Keratinocyte (primary cell): Measurements from ENCODE around the gene ODAD4.

ENCODE experiments used
- EZH2 ChIP-seq: IDR thresholded peaks from one replicate; pipeline ENCODE4 v1.6.1; 2012; ENCODE audit warnings: inconsistent platforms, mild to moderate bottlenecking, low read length, moderate library complexity
- TF ChIP-seq, protein P1 (sequence below), 3 experiments: IDR thresholded peaks in 1 of 3; conservative IDR thresholded peaks in 1 of 3; optimal IDR thresholded peaks in 1 of 3; 2 replicates in 2 of 3; 3 replicates in 1 of 3; pipeline versions ENCODE3 to v1.5.1; 2011; ENCODE audit warnings: low read length in 3 of 3, mild to moderate bottlenecking in 3 of 3, moderate library complexity in 2 of 3, control low read depth in 1 of 3, inconsistent platforms in 1 of 3; ENCODE audit not compliant: insufficient read depth in 2 of 3; ENCODE audit errors: extremely low read depth in 1 of 3

DNA sequence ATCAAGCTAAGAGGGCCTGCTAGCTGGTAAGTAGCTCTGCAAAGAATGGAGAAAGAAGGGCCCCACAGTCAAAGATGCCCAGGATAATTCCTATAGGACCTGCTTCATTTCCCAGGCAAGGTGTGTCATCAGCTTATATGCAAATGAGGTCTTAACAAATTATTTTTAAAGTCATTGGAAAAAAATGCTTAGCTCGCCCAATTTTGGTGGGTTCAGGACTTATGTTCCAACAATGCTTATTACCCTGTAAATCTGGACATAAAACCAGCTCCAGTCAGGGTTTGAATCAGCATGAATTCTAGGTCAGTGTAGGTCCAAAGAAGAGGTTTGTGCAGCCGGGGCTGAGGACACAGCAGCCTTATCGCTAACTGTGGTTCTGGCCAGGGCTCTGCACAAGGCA, 37.0 kb upstream of the ODAD4 start:
- TF ChIP-seq, protein P1, sequence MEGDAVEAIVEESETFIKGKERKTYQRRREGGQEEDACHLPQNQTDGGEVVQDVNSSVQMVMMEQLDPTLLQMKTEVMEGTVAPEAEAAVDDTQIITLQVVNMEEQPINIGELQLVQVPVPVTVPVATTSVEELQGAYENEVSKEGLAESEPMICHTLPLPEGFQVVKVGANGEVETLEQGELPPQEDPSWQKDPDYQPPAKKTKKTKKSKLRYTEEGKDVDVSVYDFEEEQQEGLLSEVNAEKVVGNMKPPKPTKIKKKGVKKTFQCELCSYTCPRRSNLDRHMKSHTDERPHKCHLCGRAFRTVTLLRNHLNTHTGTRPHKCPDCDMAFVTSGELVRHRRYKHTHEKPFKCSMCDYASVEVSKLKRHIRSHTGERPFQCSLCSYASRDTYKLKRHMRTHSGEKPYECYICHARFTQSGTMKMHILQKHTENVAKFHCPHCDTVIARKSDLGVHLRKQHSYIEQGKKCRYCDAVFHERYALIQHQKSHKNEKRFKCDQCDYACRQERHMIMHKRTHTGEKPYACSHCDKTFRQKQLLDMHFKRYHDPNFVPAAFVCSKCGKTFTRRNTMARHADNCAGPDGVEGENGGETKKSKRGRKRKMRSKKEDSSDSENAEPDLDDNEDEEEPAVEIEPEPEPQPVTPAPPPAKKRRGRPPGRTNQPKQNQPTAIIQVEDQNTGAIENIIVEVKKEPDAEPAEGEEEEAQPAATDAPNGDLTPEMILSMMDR (optimal IDR thresholded peaks at IDR 0.05 in 1 of 3, IDR thresholded peaks at IDR 0.05 in 1 of 3, conservative IDR thresholded peaks at IDR 0.05 in 1 of 3; ENCODE audit: extremely low read depth in 1 of 3, insufficient read depth in 2 of 3, low read length in 3 of 3) = no peak
- TF ChIP-seq EZH2 = no peak
